ENCODE data around the gene ZNF816. TPM values are rescaled to one million over a fixed set of nuclear protein-coding genes. Genes with fewer than 3 reads are reported as not detected.
"Not testable (repeated sequence)": the region's sequence is repeated elsewhere in the genome, so short reads cannot be mapped to it uniquely, and the experiment has no call there.

The ZNF816 gene
- total RNA-seq, 1 donor from 2014 or later, result 11.9 TPM

DNA sequence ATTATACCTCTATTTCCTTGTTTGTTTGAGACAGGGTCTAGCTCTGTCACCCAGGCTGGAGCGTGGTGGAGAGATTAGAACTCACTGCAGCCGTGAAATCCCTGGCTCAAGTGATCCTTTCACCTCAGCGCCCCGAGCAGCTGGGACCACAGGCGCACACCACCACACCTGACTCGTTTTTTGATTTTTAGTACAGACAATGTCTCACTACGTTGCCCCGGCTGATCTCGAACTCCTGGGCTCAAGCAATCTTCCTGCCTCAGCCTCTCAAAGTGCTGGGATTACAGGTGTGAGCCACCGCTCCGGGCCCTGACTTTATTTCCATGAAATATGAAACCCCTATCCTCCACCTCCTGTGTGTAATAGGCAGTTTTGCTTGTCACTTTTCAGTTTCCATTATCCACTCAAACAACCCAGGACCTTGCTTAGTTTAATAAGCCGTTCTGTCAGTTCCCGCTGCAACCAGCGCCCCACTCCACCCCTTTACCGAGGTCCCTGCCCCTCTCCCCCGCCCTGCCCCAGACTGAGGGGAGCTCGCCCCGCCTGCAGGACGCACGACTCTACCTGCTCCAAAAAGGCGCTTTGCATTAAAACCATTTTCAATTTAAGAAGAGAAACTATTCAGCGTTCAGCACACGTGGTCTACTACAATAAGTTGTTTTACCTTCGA lies 16.9 kb downstream of the ZNF816 start:
- Mint-ChIP-seq H3K27ac (ENCODE audit: unreplicated experiment) (no peak overlapping the region), H3K9me3 (ENCODE audit: unreplicated experiment) (peaks cover 27% of the 10 kb centered on the region), H3K4me3 (ENCODE audit: unreplicated experiment) (peak overlapping the region; percentile 65), H3K27me3 (ENCODE audit: unreplicated experiment) (peaks cover 5% of the 10 kb centered on the region), H3K4me1 (ENCODE audit: low read depth, unreplicated experiment) (peaks cover 6% of the 10 kb centered on the region), H3K36me3 (ENCODE audit: unreplicated experiment) (peaks cover 26% of the 10 kb centered on the region)
- TF ChIP-seq, protein P1, sequence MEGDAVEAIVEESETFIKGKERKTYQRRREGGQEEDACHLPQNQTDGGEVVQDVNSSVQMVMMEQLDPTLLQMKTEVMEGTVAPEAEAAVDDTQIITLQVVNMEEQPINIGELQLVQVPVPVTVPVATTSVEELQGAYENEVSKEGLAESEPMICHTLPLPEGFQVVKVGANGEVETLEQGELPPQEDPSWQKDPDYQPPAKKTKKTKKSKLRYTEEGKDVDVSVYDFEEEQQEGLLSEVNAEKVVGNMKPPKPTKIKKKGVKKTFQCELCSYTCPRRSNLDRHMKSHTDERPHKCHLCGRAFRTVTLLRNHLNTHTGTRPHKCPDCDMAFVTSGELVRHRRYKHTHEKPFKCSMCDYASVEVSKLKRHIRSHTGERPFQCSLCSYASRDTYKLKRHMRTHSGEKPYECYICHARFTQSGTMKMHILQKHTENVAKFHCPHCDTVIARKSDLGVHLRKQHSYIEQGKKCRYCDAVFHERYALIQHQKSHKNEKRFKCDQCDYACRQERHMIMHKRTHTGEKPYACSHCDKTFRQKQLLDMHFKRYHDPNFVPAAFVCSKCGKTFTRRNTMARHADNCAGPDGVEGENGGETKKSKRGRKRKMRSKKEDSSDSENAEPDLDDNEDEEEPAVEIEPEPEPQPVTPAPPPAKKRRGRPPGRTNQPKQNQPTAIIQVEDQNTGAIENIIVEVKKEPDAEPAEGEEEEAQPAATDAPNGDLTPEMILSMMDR (IDR thresholded peaks at IDR 0.05; ENCODE audit: partially characterized antibody, unreplicated experiment), result no peak
- no peak for DNase-seq

GRCh38 chr19:52944703-52945493 lies 17.8 kb downstream of the ZNF816 start:
- peaks cover 25% of the 10 kb centered on the region for H3K9me3 Mint-ChIP-seq (ENCODE audit: unreplicated experiment)
- not testable (repeated sequence) for H3K27ac Mint-ChIP-seq (ENCODE audit: unreplicated experiment); H3K27me3 Mint-ChIP-seq (ENCODE audit: unreplicated experiment); H3K4me1 Mint-ChIP-seq (ENCODE audit: low read depth, unreplicated experiment); DNase-seq; H3K4me3 Mint-ChIP-seq (ENCODE audit: unreplicated experiment)
- peaks cover 17% of the 10 kb centered on the region for H3K36me3 Mint-ChIP-seq (ENCODE audit: unreplicated experiment)

DNA sequence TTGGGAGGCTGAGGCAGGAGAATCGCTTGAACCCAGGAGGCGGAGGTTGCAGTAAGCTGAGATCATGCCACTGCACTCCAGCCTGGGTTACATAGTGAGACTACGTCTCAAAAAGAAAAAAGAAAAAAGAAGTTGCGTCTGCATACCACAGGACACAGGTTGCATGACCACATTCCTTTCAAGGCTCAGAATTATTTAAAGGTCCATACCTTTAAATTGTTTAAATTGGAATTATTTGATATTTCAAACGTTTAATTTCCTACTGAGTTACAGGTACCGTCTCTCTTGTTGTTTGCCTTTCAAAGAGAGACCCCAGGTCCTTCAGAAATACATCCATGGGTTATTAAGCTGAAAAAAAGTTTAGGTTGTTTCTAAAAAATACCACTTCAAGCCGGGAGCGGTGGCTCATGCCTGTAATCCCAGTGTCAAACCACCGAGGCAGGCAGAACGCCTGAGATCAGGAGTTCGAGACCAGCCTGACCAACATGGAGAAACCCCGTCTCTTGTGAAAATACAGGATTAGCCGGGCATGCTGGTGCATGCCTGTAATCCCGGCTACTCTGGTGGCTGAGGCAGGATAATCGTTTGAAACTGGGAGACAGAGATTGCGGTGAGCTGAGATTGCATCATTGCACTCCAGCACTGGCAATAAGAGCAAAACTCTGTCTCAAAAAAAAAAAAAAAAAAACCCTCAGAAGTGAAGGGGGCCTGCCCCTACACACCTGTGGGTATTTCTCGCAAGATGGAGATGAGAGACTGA lies 18.6 kb downstream of the ZNF816 start:
- peaks cover 21% of the 10 kb centered on the region for H3K9me3 Mint-ChIP-seq (ENCODE audit: unreplicated experiment)
- peaks cover 5% of the 10 kb centered on the region for H3K27me3 Mint-ChIP-seq (ENCODE audit: unreplicated experiment)
- TF ChIP-seq, protein P1 (IDR thresholded peaks at IDR 0.05; ENCODE audit: partially characterized antibody, unreplicated experiment), result no peak
- DNase-seq, result no peak
- H3K4me1 Mint-ChIP-seq (ENCODE audit: low read depth, unreplicated experiment), result peaks cover 6% of the 10 kb centered on the region
- H3K36me3 Mint-ChIP-seq (ENCODE audit: unreplicated experiment), result peaks cover 9% of the 10 kb centered on the region
- H3K27ac Mint-ChIP-seq (ENCODE audit: unreplicated experiment), result no peak overlapping the region
- H3K4me3 Mint-ChIP-seq (ENCODE audit: unreplicated experiment), result no peak overlapping the region

GRCh38 chr19:52943134-52943883 lies 19.4 kb downstream of the ZNF816 start:
- H3K4me3 Mint-ChIP-seq (ENCODE audit: unreplicated experiment), result peak overlapping the region; percentile 99
- TF ChIP-seq, protein P1 (IDR thresholded peaks at IDR 0.05; ENCODE audit: partially characterized antibody, unreplicated experiment), result no peak
- peaks cover 6% of the 10 kb centered on the region for H3K4me1 Mint-ChIP-seq (ENCODE audit: low read depth, unreplicated experiment)
- peak overlapping the region; percentile 38 for H3K27ac Mint-ChIP-seq (ENCODE audit: unreplicated experiment)
- H3K9me3 Mint-ChIP-seq (ENCODE audit: unreplicated experiment), result peaks cover 21% of the 10 kb centered on the region
- peaks cover 8% of the 10 kb centered on the region for H3K36me3 Mint-ChIP-seq (ENCODE audit: unreplicated experiment)
- peaks cover 5% of the 10 kb centered on the region for H3K27me3 Mint-ChIP-seq (ENCODE audit: unreplicated experiment)
- DNase-seq, result no peak
